HG03066 (cell line): ENCODE data around the gene MAGED2.
"Not testable (repeated sequence)": the region's sequence is repeated elsewhere in the genome, so short reads cannot be mapped to it uniquely, and the experiment has no call there.

ENCODE experiments used
- ATAC-seq: cut with Tn5 transposase; IDR thresholded peaks from one replicate; pipeline ENCODE4 v1.9.1; 2021; ENCODE audit warnings: low read depth; ENCODE audit not compliant: unreplicated experiment

Gene MAGED2

GRCh38 chrX:54807524-54808108 is at the start of gene MAGED2:
Gene MAGED2, plus strand, starts transcription at chrX:54807745. Its CDS starts 1,587 bp downstream, at chrX:54809332.
- ATAC-seq, result no peak

- no peak for ATAC-seq
Measured at GRCh38 chrX:54758114-54759055, 49.2 kb upstream of the MAGED2 start.

- ATAC-seq, result not testable (repeated sequence)
Measured at GRCh38 chrX:54774391-54775094, 33.0 kb upstream of the MAGED2 start.

GRCh38 chrX:54776061-54776460 is 31.5 kb upstream of the MAGED2 start:
- no peak for ATAC-seq

GRCh38 chrX:54776987-54777672 is 30.4 kb upstream of the MAGED2 start:
- ATAC-seq, result no peak

GRCh38 chrX:54785901-54786300 is 21.6 kb upstream of the MAGED2 start:
- no peak for ATAC-seq

GRCh38 chrX:54786967-54787366 is 20.6 kb upstream of the MAGED2 start:
- ATAC-seq, result no peak

- ATAC-seq, result no peak
Measured at GRCh38 chrX:54788446-54788845, 19.1 kb upstream of the MAGED2 start.

- ATAC-seq, result not testable (repeated sequence)
Measured at GRCh38 chrX:54789405-54789804, 18.1 kb upstream of the MAGED2 start.

- ATAC-seq, result no peak
Measured at GRCh38 chrX:54794028-54794427, 13.5 kb upstream of the MAGED2 start.

GRCh38 chrX:54794795-54795194 is 12.8 kb upstream of the MAGED2 start:
- no peak for ATAC-seq

GRCh38 chrX:54798137-54798536 is 9.4 kb upstream of the MAGED2 start, which contains the start of gene ITIH6:
Gene ITIH6, minus strand, starts transcription at chrX:54798255. Its CDS starts 45 bp downstream, at chrX:54798210.
- no peak for ATAC-seq

GRCh38 chrX:54799046-54799445 is 8.5 kb upstream of the MAGED2 start:
- no peak for ATAC-seq

- ATAC-seq, result peak; percentile 35
Measured at GRCh38 chrX:54808109-54808604, 612 bp downstream of the MAGED2 start.

GRCh38 chrX:54808605-54809483 is 1.3 kb downstream of the MAGED2 start:
- ATAC-seq, result peak; percentile 90

GRCh38 chrX:54810532-54810931 is 3.0 kb downstream of the MAGED2 start:
- ATAC-seq, result no peak

GRCh38 chrX:54811301-54811885 is 3.8 kb downstream of the MAGED2 start:
- no peak for ATAC-seq

- ATAC-seq, result no peak
Measured at GRCh38 chrX:54812306-54812705, 4.8 kb downstream of the MAGED2 start.

GRCh38 chrX:54817220-54817820 is 9.8 kb downstream of the MAGED2 start:
- no peak for ATAC-seq
